LNCAP (cell line): ENCODE measurements around the gene ERG.

ENCODE experiments used
- CTCF ChIP-seq: fragments of 450-650 bp; IDR thresholded peaks from 2 replicates; pipeline ENCODE4 v1.5.1; 2017; ENCODE audit warnings: mild to moderate bottlenecking

The ERG gene

GRCh38 chr21:38479641-38480525 lies 18.4 kb downstream of the ERG start:
- no peak for TF ChIP-seq CTCF

GRCh38 chr21:38478782-38479181 lies 19.5 kb downstream of the ERG start:
- no peak for TF ChIP-seq CTCF

GRCh38 chr21:38477226-38477625 lies 21.1 kb downstream of the ERG start:
- TF ChIP-seq CTCF, result no peak

GRCh38 chr21:38476385-38476784 lies 21.9 kb downstream of the ERG start:
- TF ChIP-seq CTCF, result no peak

GRCh38 chr21:38475519-38475918 lies 22.8 kb downstream of the ERG start:
- no peak for TF ChIP-seq CTCF

- TF ChIP-seq CTCF, result no peak
These were observed 23.5 kb downstream of the ERG start for GRCh38 chr21:38474796-38475195.

GRCh38 chr21:38474124-38474523 lies 24.2 kb downstream of the ERG start:
- no peak for TF ChIP-seq CTCF
